GM12801 (cell line): ENCODE data around the gene SNX9.

Experiments used
- TF ChIP-seq, protein P1 (sequence below): IDR thresholded peaks from one replicate; pipeline ENCODE4 v1.5.1; 2011; ENCODE audit warnings: control low read depth; ENCODE audit not compliant: insufficient read length; ENCODE audit errors: extremely low read depth

SNX9 gene

DNA sequence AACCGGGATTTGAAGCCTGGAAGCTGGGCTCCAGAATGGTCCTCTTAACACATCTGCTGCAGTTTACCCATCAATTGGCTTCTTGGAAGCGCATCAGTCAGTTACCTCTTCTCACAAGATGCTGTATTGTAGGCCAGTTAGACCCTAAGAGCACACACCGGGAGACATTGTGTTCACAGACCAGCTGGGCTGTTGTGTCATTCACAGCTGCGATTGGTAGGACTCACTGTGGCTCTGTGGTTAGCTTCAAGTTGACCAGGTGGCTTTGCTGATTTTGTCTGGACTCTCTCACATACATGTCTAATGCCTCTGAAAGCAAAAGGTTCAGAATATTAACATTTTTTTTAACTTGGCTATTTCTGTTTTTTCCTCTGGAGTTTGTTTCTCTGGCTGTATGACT, 64.8 kb downstream of the SNX9 start:
- TF ChIP-seq, protein P1, sequence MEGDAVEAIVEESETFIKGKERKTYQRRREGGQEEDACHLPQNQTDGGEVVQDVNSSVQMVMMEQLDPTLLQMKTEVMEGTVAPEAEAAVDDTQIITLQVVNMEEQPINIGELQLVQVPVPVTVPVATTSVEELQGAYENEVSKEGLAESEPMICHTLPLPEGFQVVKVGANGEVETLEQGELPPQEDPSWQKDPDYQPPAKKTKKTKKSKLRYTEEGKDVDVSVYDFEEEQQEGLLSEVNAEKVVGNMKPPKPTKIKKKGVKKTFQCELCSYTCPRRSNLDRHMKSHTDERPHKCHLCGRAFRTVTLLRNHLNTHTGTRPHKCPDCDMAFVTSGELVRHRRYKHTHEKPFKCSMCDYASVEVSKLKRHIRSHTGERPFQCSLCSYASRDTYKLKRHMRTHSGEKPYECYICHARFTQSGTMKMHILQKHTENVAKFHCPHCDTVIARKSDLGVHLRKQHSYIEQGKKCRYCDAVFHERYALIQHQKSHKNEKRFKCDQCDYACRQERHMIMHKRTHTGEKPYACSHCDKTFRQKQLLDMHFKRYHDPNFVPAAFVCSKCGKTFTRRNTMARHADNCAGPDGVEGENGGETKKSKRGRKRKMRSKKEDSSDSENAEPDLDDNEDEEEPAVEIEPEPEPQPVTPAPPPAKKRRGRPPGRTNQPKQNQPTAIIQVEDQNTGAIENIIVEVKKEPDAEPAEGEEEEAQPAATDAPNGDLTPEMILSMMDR = no peak

GRCh38 chr6:157891544-157892362, 68.7 kb downstream of the SNX9 start:
- TF ChIP-seq, protein P1 = no peak

- TF ChIP-seq, protein P1 = no peak
Measured at GRCh38 chr6:157892363-157892877, 69.4 kb downstream of the SNX9 start.

- TF ChIP-seq, protein P1 = no peak
Measured at GRCh38 chr6:157893238-157893637, 70.2 kb downstream of the SNX9 start.

DNA sequence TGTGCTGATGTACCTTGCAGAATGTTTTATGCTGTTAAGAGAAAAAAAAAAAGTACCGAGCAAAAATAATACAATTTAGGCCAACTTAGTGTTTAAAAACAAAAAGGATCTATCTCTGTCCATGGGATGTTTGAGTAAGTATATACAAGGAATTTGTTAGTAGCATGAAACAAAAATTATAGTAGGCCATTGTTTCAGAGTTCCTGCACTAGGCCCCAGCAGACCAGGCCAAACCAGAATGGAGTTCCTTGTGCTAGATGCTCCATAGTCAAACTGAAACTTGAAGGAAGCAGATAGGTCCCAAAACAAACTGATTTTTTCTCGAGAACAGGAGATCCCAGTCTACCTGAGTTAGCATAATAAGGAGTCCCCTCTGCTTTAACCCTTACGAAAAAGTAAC, 72.5 kb downstream of the SNX9 start:
- TF ChIP-seq, protein P1 = no peak

DNA sequence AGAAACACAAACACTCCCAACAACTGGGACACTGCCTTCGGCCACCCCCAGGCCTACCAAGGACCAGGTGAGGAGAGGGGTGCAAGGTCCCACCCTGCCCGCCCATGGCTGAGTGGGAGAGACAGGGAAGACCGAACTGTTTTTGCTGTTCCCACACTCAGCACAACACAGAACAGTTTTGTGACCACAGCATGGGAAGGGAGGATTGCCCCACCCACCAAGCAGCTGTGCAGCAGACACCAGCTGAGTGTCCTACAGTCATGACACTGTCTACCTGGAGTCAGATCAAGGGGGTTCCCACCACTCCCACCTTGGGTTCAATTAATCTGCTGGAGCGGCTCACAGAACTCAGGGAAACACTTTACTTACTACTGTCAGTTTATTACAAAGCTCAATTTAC, 73.9 kb downstream of the SNX9 start:
- TF ChIP-seq, protein P1 = no peak

DNA sequence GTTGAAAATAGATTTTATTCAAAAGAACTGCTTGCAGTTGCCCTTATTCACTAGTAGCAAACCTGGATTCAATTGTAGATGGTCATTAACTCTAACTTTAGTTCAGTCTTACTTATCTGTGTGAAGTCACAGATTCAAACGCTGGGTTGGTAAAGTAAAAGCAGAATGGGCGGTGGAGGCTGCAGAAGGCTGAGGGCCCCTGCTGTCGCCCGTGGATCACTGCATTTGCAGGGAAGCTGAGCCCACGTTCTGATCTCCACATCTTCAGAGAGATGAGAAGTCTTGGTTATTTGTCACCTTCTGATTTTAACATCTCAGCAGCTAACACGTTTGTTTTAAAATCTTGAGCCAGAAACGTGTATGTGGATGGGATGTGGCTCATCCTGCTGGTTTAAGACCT, 75.1 kb downstream of the SNX9 start:
- TF ChIP-seq, protein P1 = no peak
